ENCODE measurements around the gene C5orf15. TPM values are rescaled to one million over a fixed set of nuclear protein-coding genes. Genes with fewer than 3 reads are reported as not detected.
"Not testable (repeated sequence)": the region's sequence is repeated elsewhere in the genome, so short reads cannot be mapped to it uniquely, and the experiment has no call there.

C5orf15 gene
- total RNA-seq, 1 experiment from 2014 or later: 105 TPM

DNA sequence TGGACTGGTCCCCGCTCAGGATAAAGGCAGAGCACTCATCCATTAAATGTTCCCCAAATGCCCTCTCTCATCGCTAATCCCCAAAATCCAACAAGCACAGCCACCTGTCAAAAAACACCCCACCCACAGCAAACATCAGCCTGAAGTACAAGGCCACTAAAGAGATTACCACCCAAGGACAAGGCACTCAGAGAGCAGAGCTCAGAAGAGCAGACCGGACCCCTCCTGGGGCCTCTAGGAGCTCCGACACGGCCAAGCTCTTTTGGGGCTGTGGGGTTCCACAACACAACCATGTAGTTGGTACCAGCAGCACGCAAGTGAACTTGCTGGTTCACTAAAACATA, 26.5 kb upstream of the C5orf15 start:
- no peak for DNase-seq (ENCODE audit: extremely low read depth, low read depth)

DNA sequence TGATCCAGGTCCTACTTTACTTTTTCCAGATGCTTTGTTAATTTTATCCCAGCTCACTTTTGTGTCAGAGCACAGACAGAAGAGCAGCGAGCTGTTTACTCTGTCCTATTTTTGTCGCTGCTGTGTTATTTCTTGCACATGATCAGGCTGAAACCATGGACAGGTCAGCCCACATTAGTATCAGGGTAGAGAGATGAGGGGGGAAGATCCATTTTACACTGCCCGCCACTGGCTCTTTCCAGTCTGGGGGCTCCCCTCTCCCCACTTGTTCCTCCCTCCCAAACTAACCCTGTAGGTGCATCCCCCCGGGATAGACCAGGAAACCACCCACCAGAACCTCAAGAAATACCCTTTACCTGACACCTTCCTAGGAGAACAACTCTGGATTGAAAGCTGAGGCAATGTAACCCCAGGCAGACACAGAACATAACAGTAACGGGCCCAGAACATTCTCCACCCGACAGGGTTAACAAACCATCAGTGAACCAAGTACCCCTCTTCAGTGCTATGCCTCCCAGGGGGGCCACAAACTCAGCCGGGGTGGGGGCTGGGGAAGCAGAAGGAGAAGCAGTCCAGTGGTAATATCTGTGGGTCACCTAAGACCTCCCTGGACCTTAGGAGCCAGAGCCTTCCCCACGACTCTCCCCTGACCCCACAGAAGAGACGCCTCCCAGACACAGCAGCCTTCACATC, 26.0 kb upstream of the C5orf15 start:
- no peak for DNase-seq (ENCODE audit: extremely low read depth, low read depth)

- DNase-seq (ENCODE audit: extremely low read depth, low read depth): no peak
Measured at GRCh38 chr5:133993185-133993936, 24.9 kb upstream of the C5orf15 start.

GRCh38 chr5:133992429-133993155, 24.2 kb upstream of the C5orf15 start:
- DNase-seq (ENCODE audit: extremely low read depth, low read depth): no peak

DNA sequence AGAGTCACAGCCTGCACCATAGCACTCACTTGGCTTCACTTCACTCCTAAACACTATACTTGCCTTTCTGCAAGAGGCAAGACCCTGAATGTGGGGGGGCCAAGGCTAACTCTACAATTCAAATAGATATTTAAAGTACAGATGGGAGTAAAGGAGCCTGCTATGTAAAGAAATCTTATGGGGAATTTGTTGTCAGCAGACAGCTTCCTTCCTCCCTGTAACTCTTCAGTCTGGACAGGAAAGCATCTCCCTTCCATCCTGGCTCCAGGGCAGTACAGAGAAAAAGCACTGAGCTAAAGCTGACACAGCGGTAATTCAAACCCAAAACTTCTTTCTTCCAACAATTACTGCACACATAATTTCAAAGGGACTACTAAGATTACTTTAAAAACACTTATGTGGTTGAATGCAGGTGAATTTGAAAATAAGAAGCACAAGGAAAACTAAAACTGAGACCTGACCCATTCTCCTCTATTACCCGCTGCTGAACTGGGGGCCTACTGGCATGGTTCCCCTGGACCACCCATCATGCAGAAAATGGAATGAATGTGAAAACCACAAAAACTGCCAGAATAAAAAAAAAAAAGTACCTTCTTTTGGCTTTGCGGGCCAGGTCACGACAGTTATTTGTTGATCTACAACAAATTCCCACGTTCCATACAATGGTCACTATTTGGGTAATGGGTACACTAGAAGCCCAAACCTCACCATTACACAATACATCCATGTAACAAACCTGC, 22.9 kb upstream of the C5orf15 start:
- DNase-seq (ENCODE audit: extremely low read depth, low read depth): no peak

DNA sequence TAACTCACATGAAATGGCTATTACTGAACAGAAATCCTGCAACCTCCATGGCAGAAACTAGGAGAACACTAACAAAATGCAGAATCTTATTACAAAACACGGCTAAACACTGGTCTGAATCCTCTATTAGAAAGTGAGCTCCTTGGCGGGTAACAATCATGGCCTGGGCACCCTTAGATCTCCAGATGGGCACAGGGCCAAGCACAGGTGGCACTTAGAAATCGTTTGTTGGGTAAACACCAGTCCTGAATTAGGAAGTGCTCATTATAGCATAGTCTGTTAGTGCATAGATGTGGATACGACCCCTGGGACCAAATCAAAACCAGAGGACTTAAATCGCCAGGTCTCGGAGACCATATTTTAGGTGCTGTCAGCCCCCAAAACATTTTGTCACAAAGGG, 22.0 kb upstream of the C5orf15 start:
- no peak for DNase-seq (ENCODE audit: extremely low read depth, low read depth)

- DNase-seq (ENCODE audit: extremely low read depth, low read depth): no peak
Measured at GRCh38 chr5:133985540-133986180, 17.2 kb upstream of the C5orf15 start.

DNA sequence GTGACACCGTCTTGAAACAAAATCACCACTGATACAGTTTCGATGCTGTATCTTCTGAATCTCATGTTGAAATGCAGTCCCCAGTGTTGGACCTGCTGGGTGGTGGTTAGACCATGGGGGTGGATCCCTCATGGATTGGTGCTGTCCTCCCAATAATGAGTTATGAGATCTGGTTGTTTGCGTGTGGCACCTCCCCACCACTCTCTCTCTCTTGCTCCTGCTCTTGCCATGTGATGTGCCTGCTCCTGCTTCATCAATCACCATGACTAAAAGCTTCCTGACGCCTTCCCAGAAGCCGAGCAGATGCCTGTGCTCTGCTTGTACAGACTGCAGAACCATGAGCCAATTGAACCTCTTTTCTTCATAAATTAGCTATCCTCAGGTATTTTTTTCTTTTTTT, 15.2 kb upstream of the C5orf15 start:
- DNase-seq (ENCODE audit: extremely low read depth, low read depth): no peak

DNA sequence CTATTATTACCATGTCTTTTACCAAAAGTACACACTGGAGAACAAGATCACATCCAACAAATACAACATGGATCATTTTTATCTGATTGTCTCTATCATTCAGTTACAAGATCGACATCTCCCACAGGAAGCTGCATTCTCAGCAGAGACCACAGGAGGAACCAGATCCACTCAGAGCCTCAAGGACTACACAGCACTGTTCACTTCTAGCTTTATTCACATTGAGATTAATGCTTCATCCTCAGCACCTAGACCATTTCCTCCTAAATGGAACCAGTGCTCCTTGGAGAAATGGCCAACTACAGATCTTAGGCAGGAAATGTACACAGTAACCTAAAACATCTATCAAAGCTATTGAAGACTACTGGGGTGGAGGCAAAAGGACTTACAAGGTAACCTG, 13.3 kb upstream of the C5orf15 start:
- no peak for DNase-seq (ENCODE audit: extremely low read depth, low read depth)

DNA sequence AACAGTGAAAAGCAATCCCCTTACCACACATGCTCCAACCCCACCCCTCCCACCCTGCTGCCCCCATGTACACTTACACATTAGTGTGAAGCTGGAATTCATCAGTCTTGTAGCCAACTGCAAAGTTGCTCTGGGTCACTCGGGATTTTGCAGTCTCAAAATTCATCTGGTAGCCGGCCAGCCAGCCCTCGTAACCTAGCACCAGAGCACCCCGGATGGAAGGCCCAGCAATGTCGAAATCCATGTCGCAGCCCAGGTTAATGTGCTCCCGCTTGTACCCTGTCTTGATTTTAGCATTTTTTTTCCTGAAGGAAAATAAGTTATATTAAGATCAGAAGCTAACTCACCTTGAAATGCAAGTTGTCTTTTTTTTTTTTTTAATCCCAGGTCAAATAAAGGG, 12.2 kb upstream of the C5orf15 start:
- DNase-seq (ENCODE audit: extremely low read depth, low read depth): no peak

GRCh38 chr5:133978943-133979342, 10.5 kb upstream of the C5orf15 start:
- DNase-seq (ENCODE audit: extremely low read depth, low read depth): no peak

DNA sequence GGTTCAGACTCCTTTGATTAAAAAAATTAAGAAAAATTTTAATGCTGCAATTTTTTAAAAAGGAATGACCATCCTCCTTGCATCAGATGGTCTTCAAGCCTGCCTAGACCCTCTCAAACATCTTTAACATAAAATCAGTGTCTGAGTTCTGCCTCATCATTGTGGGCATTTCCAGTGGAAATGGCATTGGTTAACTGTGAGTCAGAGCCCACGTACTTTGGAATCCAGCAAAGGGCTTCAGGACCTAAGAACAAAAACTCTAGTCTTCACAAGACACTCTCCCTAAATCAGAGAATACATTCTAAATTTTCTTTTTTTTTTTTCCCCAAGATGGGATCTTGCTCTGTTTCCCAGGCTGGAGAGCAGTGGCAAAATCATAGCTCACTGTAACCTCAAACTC, 9.4 kb upstream of the C5orf15 start:
- DNase-seq (ENCODE audit: extremely low read depth, low read depth): no peak

- no peak for DNase-seq (ENCODE audit: extremely low read depth, low read depth)
Measured at GRCh38 chr5:133977161-133977787, 8.8 kb upstream of the C5orf15 start.

DNA sequence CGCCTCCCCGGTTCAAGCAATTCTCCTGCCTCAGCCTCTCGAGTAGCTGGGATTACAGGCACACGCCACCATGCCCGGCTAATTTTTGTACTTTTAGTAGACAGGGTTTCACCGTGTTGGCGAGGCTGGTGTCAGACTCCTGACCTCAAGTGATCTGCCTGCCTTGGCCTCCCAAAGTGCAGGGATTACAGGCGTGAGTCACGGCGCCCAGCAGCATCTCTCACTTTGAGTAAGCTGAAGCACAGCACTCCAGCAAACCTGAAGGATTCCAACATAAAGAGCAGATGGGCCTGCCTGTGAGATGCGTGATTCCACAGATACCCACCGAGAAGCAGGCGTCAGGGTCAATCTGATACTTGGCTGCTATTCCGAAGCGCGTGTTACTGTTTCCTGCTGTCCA, 7.1 kb upstream of the C5orf15 start:
- not testable (repeated sequence) for DNase-seq (ENCODE audit: extremely low read depth, low read depth)

DNA sequence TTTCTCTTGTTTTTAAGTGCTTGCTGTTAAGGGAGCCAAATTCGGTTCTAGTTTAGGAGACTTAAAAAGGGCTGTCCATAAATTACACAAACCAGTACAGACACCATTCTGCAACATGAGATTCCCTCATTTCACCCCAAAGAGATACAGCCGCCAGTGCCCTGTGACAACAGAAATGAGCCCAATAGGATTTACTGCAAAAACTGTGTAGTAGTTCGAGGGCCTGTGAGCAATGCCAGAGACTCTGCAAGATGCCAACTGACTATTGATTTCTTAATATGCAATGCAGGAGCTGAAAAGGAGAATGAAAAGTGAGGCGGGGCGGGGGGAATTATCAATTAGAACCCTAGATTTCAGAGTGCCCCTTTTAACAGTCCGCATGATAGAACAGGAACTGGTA, 5.7 kb upstream of the C5orf15 start:
- DNase-seq (ENCODE audit: extremely low read depth, low read depth): no peak

DNA sequence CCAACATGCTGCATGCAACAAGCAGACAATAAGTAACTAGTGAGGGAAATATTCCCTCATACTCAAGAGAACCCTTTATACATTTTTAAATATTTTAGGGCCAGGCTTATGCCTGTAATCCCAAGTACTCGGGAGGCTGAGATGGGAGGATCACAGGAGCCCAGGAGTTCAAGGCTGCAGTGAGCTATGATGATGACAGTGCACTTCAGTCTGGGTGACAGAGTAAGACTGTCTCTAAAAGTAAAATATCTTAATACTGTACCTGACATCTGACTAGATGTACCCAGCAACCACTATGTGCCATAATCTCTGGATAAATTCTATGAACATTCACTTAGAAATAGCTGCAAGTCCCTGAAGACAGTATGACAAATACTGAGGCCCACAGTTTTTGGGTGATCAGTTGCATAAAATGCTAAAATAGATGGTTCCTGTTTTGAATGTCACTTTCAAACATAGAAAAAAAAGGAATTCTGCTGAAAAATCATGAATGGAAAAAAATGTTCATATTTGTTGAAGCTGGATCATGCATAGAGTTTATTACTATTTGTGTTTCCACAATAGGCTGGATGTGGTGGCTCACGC, 2.0 kb upstream of the C5orf15 start:
- no peak for DNase-seq (ENCODE audit: extremely low read depth, low read depth)

GRCh38 chr5:133969654-133970324, 1.4 kb upstream of the C5orf15 start:
- no peak for DNase-seq (ENCODE audit: extremely low read depth, low read depth)

- no peak for DNase-seq (ENCODE audit: extremely low read depth, low read depth)
Measured at GRCh38 chr5:133967698-133968203, 674 bp downstream of the C5orf15 start.

DNA sequence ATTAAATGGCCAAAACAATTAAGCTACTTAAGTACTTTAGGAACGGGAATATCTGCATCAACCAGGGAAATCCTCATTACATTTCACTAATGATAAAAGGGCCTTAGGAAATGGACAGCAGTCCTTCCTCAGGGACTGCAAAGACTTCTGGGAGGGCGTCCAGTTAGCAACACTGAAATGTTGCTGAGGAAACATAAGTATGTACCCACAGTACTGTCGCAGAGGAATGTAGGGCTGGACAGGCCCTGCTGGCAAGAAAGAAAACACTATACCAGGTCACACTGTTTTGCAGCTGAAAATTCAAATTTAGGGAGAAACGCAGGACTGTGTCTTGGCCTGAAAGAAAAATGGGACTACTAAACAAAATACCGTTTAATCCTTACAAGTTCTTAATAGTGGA, 1.3 kb downstream of the C5orf15 start:
- no peak for DNase-seq (ENCODE audit: extremely low read depth, low read depth)
